SK-N-SH (cell line): Measurements from ENCODE around the gene TMEM271. TPM values are rescaled to one million over a fixed set of nuclear protein-coding genes. Genes with fewer than 3 reads are reported as not detected.

ENCODE experiments used
- CTCF ChIA-PET: fragments of 300-600, 350-600 bp; formaldehyde crosslinking; extraction: SDS; loops from one replicate; lab custom pipeline; 2021; lab: Yijun Ruan, JAX
- POLR2A ChIA-PET: fragments of 350-600 bp; sonication (Branson Sonifier 250); formaldehyde crosslinking; extraction: SDS; loops from one replicate; lab custom pipeline; 2020; ENCODE audit warnings: antibody characterized with exemption, inconsistent platforms; lab: Yijun Ruan, JAX
- DNase-seq: peaks from one replicate; pipeline ENCODE4 v3.0.0; 2012
- H2AFZ ChIP-seq: fragments of 200-600 bp; sonication (generic); 2 replicates; pipeline ENCODE4 v1.8.1; 2016; ENCODE audit warnings: antibody characterized with exemption, mild to moderate bottlenecking, low read depth
- H3F3A ChIP-seq: fragments of 200-600 bp; sonication (generic); replicated peaks from 2 replicates; pipeline ENCODE3; 2016; ENCODE audit warnings: antibody characterized with exemption, mild to moderate bottlenecking; ENCODE audit not compliant: insufficient read depth
- H3K27ac ChIP-seq, 2 experiments: fragments of 200-500 bp in 1 of 2; fragments of 200-600 bp in 1 of 2; sonication (Bioruptor generic) in 1 of 2; sonication (generic), shearing (Covaris generic) in 1 of 2; 2 replicates each; pipeline versions ENCODE4 v1.5.1 to v1.6.1; 2014 to 2016; ENCODE audit warnings: low read depth in 2 of 2, inconsistent platforms in 1 of 2, low read length in 1 of 2, mild to moderate bottlenecking in 1 of 2, mixed read lengths in 1 of 2
- H3K27me3 ChIP-seq: fragments of 200-600 bp; sonication (generic), shearing (Covaris generic); 2 replicates; pipeline ENCODE4 v1.6.1; 2016; ENCODE audit warnings: mixed run types; ENCODE audit not compliant: insufficient read depth
- H3K36me3 ChIP-seq, 2 experiments: fragments of 200-500 bp in 1 of 2; fragments of 200-600 bp in 1 of 2; sonication (Bioruptor generic) in 1 of 2; sonication (generic) in 1 of 2; replicated peaks in 1 of 2; 2 replicates each; pipeline versions ENCODE3 to v1.5.1; 2014 to 2016; ENCODE audit warnings: low read length in 1 of 2, mild to moderate bottlenecking in 1 of 2; ENCODE audit not compliant: insufficient read depth in 2 of 2, control insufficient read depth in 1 of 2
- H3K4me1 ChIP-seq, 2 experiments: fragments of 200-500 bp in 1 of 2; fragments of 200-600 bp in 1 of 2; sonication (Bioruptor generic) in 1 of 2; sonication (generic), shearing (Covaris generic) in 1 of 2; 2 replicates each; pipeline versions ENCODE4 v1.5.1 to v1.6.1; 2014 to 2016; ENCODE audit warnings: low read depth in 1 of 2, low read length in 1 of 2, mixed run types in 1 of 2; ENCODE audit not compliant: insufficient read depth in 2 of 2, control insufficient read depth in 1 of 2
- H3K4me2 ChIP-seq: fragments of 200-600 bp; sonication (generic), shearing (Covaris generic); 2 replicates; pipeline ENCODE4 v1.6.1; 2017; ENCODE audit warnings: mixed run types
- H3K4me3 ChIP-seq, 2 experiments: fragments of 200-500 bp in 1 of 2; fragments of 200-600 bp in 1 of 2; sonication (Bioruptor generic) in 1 of 2; sonication (generic), shearing (Covaris generic) in 1 of 2; 2 replicates each; pipeline versions ENCODE4 v1.5.1 to v1.8.1; 2014 to 2016; ENCODE audit warnings: low read depth in 2 of 2, inconsistent platforms in 1 of 2, low read length in 1 of 2, mild to moderate bottlenecking in 1 of 2, mixed read lengths in 1 of 2, moderate library complexity in 1 of 2
- H3K79me2 ChIP-seq: fragments of 200-600 bp; sonication (generic); 2 replicates; pipeline ENCODE4 v1.8.1; 2017; ENCODE audit warnings: mild to moderate bottlenecking; ENCODE audit not compliant: insufficient read depth
- H3K9ac ChIP-seq: fragments of 200-600 bp; sonication (generic); 2 replicates; pipeline ENCODE4 v1.6.1; 2017; ENCODE audit warnings: mixed run types
- H3K9me2 ChIP-seq: fragments of 200-600 bp; sonication (generic); 2 replicates; pipeline ENCODE4 v1.6.1; 2017; ENCODE audit warnings: mixed run types
- H3K9me3 ChIP-seq: fragments of 200-600 bp; sonication (generic); 2 replicates; pipeline ENCODE4 v1.6.1; 2017; ENCODE audit warnings: mixed run types, mild to moderate bottlenecking, moderate library complexity
- H4K20me1 ChIP-seq: fragments of 200-600 bp; sonication (generic); 2 replicates; pipeline ENCODE4 v1.6.1; 2017; ENCODE audit warnings: mild to moderate bottlenecking, mixed run types; ENCODE audit not compliant: insufficient read depth
- CTCF ChIP-seq: fragments of 200-600 bp; sonication (generic); IDR thresholded peaks from 2 replicates; pipeline ENCODE4 v1.6.1; 2017; ENCODE audit warnings: antibody characterized with exemption, mild to moderate bottlenecking, moderate library complexity
- ELF1 ChIP-seq: IDR thresholded peaks from 2 replicates; pipeline ENCODE4 v1.4.0; 2012
- EP300 ChIP-seq, 2 experiments: IDR thresholded peaks; 2 replicates each; pipeline versions ENCODE4 v1.4.0 to v1.6.1; 2012; ENCODE audit warnings: borderline replicate concordance in 1 of 2, low read depth in 1 of 2, low read length in 1 of 2
- EZH2phosphoT487 ChIP-seq: fragments of 200-600 bp; sonication (generic); IDR thresholded peaks from 2 replicates; pipeline ENCODE4 v1.6.1; 2017; ENCODE audit warnings: low read depth, mixed run types, mild to moderate bottlenecking, antibody characterized with exemption, moderate library complexity, borderline replicate concordance
- FOXJ3 ChIP-seq: sonication (generic); formaldehyde crosslinking; IDR thresholded peaks from 2 replicates; pipeline ENCODE4 v1.5.1; 2020; ENCODE audit warnings: mild to moderate bottlenecking, missing genetic modification reagents
- GABPA ChIP-seq: IDR thresholded peaks from 2 replicates; pipeline ENCODE4 v1.4.0; 2012; ENCODE audit warnings: low read depth, mild to moderate bottlenecking
- GATA2 ChIP-seq: sonication (generic); formaldehyde crosslinking; IDR thresholded peaks from 2 replicates; pipeline ENCODE4 v1.5.0; 2020; ENCODE audit warnings: mild to moderate bottlenecking, missing genetic modification reagents
- JUND ChIP-seq: IDR thresholded peaks from 2 replicates; pipeline ENCODE4 v1.4.0; 2012
- MEF2A ChIP-seq: IDR thresholded peaks from 2 replicates; pipeline ENCODE4 v1.4.0; 2012; ENCODE audit warnings: low read depth, borderline replicate concordance
- MXI1 ChIP-seq: IDR thresholded peaks from 2 replicates; pipeline ENCODE4 v1.6.1; 2012; ENCODE audit warnings: mild to moderate bottlenecking, low read depth, low read length, improper control_type of control experiment
- RCOR1 ChIP-seq: fragments of 150-350 bp; IDR thresholded peaks from 2 replicates; pipeline ENCODE4 v1.6.1; 2017; ENCODE audit warnings: antibody characterized with exemption, low read length
- SIN3A ChIP-seq: IDR thresholded peaks from 2 replicates; pipeline ENCODE4 v1.6.1; 2012; ENCODE audit warnings: low read depth, mild to moderate bottlenecking, low read length, moderate library complexity, borderline replicate concordance
- TEAD4 ChIP-seq: IDR thresholded peaks from 2 replicates; pipeline ENCODE4 v1.4.0; 2012; ENCODE audit warnings: mild to moderate bottlenecking, borderline replicate concordance; ENCODE audit not compliant: insufficient read depth
- USF1 ChIP-seq: IDR thresholded peaks from 2 replicates; pipeline ENCODE4 v1.4.0; 2012; ENCODE audit warnings: low read depth, borderline replicate concordance
- ZBTB33 ChIP-seq: IDR thresholded peaks from 2 replicates; pipeline ENCODE4 v1.4.0; 2012; ENCODE audit warnings: low read depth, borderline replicate concordance
- WGBS: methylation state at CpG from one replicate; pipeline ENCODE4 v1.1.6; 2017; ENCODE audit warnings: low lambda C conversion rate; 5-methylcytosine and 5-hydroxymethylcytosine counted together
- polyA plus RNA-seq, 3 experiments: library from polyadenylated mRNA; depleted of rRNA; stranded (reverse); fragments of >200 nt; gene quantifications; 2 replicates each; pipeline ENCODE4 v1.2.3, GENCODE V29; 2012

Gene TMEM271
- polyA plus RNA-seq, 1 of the 3 experiments (the other 2 are of a cell fraction) = not detected

DNA sequence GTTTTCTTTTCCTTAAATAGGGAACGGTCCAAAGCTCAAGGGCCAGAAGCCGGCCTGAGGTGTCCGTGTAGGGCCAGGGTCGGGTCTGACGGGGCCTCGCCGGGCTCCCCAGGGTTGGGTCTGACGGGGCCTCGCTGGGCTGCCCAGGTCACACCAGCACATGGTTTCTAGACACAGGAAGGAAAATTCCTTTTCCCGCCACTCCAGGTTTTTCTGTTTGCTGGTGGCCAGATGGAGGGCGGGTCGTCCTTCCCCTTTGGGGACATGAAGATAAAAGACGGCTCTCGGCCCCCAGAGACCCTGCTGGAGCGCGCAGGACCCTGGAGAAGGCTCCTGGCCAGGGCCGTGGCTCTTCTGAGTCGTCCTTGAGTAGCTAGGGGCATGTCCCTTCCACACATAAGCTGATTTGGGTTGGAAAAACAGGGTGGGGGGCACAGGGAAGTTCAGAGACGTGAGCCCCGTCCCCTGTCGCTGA, 42.0 kb downstream of the TMEM271 start:
- TF ChIP-seq JUND (no peak), SIN3A (no peak), TEAD4 (no peak), EP300 (IDR thresholded peaks at IDR 0.05; ENCODE audit: borderline replicate concordance in 1 of 2, low read depth in 1 of 2, low read length in 1 of 2) (no peak), USF1 (no peak), CTCF (no peak), MEF2A (no peak), MXI1 (no peak), ZBTB33 (no peak), EZH2phosphoT487 (no peak)
- H3K4me2 ChIP-seq = no peak overlapping the region
- no peaks in the 10 kb centered on the region for H3K9me3 ChIP-seq
- no peaks in the 10 kb centered on the region for H3K9me2 ChIP-seq
- H3K79me2 ChIP-seq = no peaks in the 10 kb centered on the region
- no peaks in the 10 kb centered on the region for H4K20me1 ChIP-seq
- peaks cover 16 to 86% of the 10 kb centered on the region in 2 experiments for H3K36me3 ChIP-seq
- 95% methylated on average over 17 of the region's 21 CpGs for WGBS
- DNase-seq = no peak
- H3K9ac ChIP-seq = no peak overlapping the region
- no peaks in the 10 kb centered on the region for H3F3A ChIP-seq
- ChIA-PET POLR2A (no interaction called here), CTCF (no interaction called here)
- no peaks in the 10 kb centered on the region for H3K4me1 ChIP-seq
- H3K4me3 ChIP-seq = no peak overlapping the region
- H2AFZ ChIP-seq = no peak overlapping the region
- no peak overlapping the region for H3K27ac ChIP-seq
- no peaks in the 10 kb centered on the region for H3K27me3 ChIP-seq

DNA sequence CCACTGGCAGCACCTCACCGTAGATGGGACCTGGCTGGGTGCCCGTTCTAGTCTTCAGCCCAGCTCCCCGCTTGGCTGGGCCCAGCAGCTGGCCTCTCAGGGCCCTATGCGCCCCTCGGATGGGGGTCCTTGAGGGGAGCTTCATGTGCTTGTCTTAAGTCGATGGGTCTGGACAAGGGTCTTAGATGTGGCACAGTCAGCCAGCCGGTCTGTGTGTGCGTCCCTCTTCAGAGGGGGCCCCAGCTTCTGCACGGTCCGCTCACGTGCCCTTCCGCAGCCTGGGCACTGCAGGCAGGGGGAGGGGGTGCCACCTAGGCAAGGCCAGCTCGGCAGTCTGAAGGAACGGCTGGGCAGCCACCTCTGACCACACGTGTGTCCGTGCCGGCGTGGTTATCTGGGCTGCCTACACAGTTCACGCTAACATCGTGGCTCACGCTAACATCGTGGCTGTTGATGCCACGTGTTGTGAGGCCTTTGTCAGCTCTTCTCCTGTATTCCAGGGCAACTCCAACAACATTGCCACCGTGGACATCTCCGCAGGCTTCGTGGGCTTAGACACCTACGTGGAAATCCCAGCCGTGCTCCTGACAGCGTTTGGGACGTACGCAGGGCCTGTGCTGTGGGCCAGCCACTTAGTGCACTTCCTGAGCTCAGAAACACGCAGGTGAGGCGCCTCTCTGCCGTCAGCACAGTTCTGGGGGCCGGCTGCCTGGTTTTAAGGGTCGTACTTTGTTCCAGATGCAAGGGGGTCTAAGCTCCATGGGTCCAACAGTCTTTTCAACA, 42.6 kb downstream of the TMEM271 start:
- no peak overlapping the region for H2AFZ ChIP-seq
- no peak overlapping the region for H3K4me2 ChIP-seq
- no peaks in the 10 kb centered on the region for H3K9me3 ChIP-seq
- no peaks in the 10 kb centered on the region for H3K4me1 ChIP-seq
- no peak overlapping the region for H3K9ac ChIP-seq
- H3K27me3 ChIP-seq = no peaks in the 10 kb centered on the region
- CTCF ChIA-PET = no interaction called here
- WGBS = 95% methylated on average over 22 of the region's 36 CpGs
- H3K27ac ChIP-seq = no peak overlapping the region
- H3K36me3 ChIP-seq = peaks cover 18 to 87% of the 10 kb centered on the region in 2 experiments
- H3K9me2 ChIP-seq = no peaks in the 10 kb centered on the region
- no peak overlapping the region for H3K4me3 ChIP-seq
- POLR2A ChIA-PET = no interaction called here
- H3K79me2 ChIP-seq = no peaks in the 10 kb centered on the region
- no peak for TF ChIP-seq SIN3A
- TF ChIP-seq ELF1 = no peak
- TF ChIP-seq RCOR1 = no peak
- TF ChIP-seq ZBTB33 = no peak
- no peak for TF ChIP-seq GATA2 (CRISPR knock-in tag)
- TF ChIP-seq GABPA = no peak
- TF ChIP-seq FOXJ3 = no peak
- H4K20me1 ChIP-seq = no peaks in the 10 kb centered on the region
- no peaks in the 10 kb centered on the region for H3F3A ChIP-seq
- no peak for DNase-seq
